WERI-Rb-1 (cell line): ENCODE results near the gene UAP1L1.
A peak's percentile ranks its signal among the peaks of the same experiment; 100 is the strongest.
"Not testable (repeated sequence)": the region's sequence is repeated elsewhere in the genome, so short reads cannot be mapped to it uniquely, and the experiment has no call there.

Experiments used
- DNase-seq: peaks from one replicate; pipeline ENCODE4 v3.0.0-alpha.2; 2020
- H3K27ac ChIP-seq: fragments of 250-450 bp; sonication (Bioruptor Pico); 2 replicates; pipeline ENCODE4 v1.5.1; 2020; ENCODE audit warnings: mild to moderate bottlenecking, moderate library complexity
- H3K27me3 ChIP-seq: fragments of 250-450 bp; sonication (Bioruptor Pico); 2 replicates; pipeline ENCODE4 v1.5.1; 2021; ENCODE audit warnings: mild to moderate bottlenecking, low read depth, moderate library complexity; ENCODE audit not compliant: insufficient read depth, severe bottlenecking
- H3K36me3 ChIP-seq: fragments of 250-450 bp; sonication (Bioruptor Pico); 2 replicates; pipeline ENCODE4 v1.5.1; 2020; ENCODE audit warnings: mild to moderate bottlenecking, moderate library complexity
- H3K4me3 ChIP-seq: 2 replicates; pipeline ENCODE4 v1.5.1; 2011; ENCODE audit warnings: low read depth, mild to moderate bottlenecking, control low read depth, low read length
- H3K9me3 ChIP-seq: fragments of 250-450 bp; sonication (Bioruptor Pico); 2 replicates; pipeline ENCODE4 v1.5.1; 2021; ENCODE audit warnings: mild to moderate bottlenecking, moderate library complexity; ENCODE audit not compliant: severe bottlenecking
- CTCF ChIP-seq: IDR thresholded peaks from 2 replicates; pipeline ENCODE4 v1.5.1; 2011; ENCODE audit warnings: low read depth, mild to moderate bottlenecking, control low read depth, inconsistent platforms, low read length

UAP1L1 gene

GRCh38 chr9:137116027-137116507, 38.8 kb downstream of the UAP1L1 start:
- Histone ChIP-seq H3K36me3 (peaks cover 3% of the 10 kb centered on the region; the same call in 1 of the 2 replicates), H3K9me3 (no peaks in the 10 kb centered on the region), H3K4me3 (no peak overlapping the region), H3K27me3 (no peaks in the 10 kb centered on the region), H3K27ac (peak overlapping the region; percentile 22)
- no peak for DNase-seq
- no peak for TF ChIP-seq CTCF

- Histone ChIP-seq H3K27me3 (no peaks in the 10 kb centered on the region), H3K27ac (peak overlapping the region; percentile 22), H3K9me3 (no peaks in the 10 kb centered on the region), H3K4me3 (no peak overlapping the region), H3K36me3 (peaks cover 3% of the 10 kb centered on the region; the same call in 1 of the 2 replicates)
- TF ChIP-seq CTCF: no peak
- DNase-seq: no peak
Measured at GRCh38 chr9:137116728-137117127, 39.4 kb downstream of the UAP1L1 start.

- Histone ChIP-seq H3K9me3 (no peaks in the 10 kb centered on the region), H3K27me3 (no peaks in the 10 kb centered on the region), H3K27ac (no peak overlapping the region), H3K4me3 (no peak overlapping the region), H3K36me3 (peaks cover 3% of the 10 kb centered on the region; the same call in 1 of the 2 replicates)
- TF ChIP-seq CTCF: no peak
- DNase-seq: no peak
Measured at GRCh38 chr9:137117269-137117731, 40.0 kb downstream of the UAP1L1 start.

- H3K27ac ChIP-seq, H3K4me3 ChIP-seq, H3K36me3 ChIP-seq, H3K9me3 ChIP-seq, DNase-seq, H3K27me3 ChIP-seq: not testable (repeated sequence)
Measured at GRCh38 chr9:137118092-137118603, 40.8 kb downstream of the UAP1L1 start.

- Histone ChIP-seq H3K4me3 (peak overlapping the region; percentile 33), H3K27ac (peak overlapping the region; percentile 30)
- not testable (repeated sequence) for H3K27me3 ChIP-seq, H3K36me3 ChIP-seq, H3K9me3 ChIP-seq
- peak; percentile 39 for DNase-seq
Measured at GRCh38 chr9:137121927-137122795, 44.8 kb downstream of the UAP1L1 start.

- H3K36me3 ChIP-seq, H3K27me3 ChIP-seq, H3K9me3 ChIP-seq, DNase-seq, H3K4me3 ChIP-seq: not testable (repeated sequence)
- peak overlapping the region; percentile 36; the same call in 1 of the 2 replicates for H3K27ac ChIP-seq
Measured at GRCh38 chr9:137122796-137123467, 45.6 kb downstream of the UAP1L1 start.

- Histone ChIP-seq H3K9me3 (no peaks in the 10 kb centered on the region), H3K27ac (no peak overlapping the region), H3K36me3 (no peaks in the 10 kb centered on the region; the same call in 1 of the 2 replicates), H3K4me3 (no peak overlapping the region), H3K27me3 (no peaks in the 10 kb centered on the region)
- TF ChIP-seq CTCF: no peak
- DNase-seq: no peak
Measured at GRCh38 chr9:137123468-137123837, 46.1 kb downstream of the UAP1L1 start.

GRCh38 chr9:137123952-137124462, 46.7 kb downstream of the UAP1L1 start:
- H3K36me3 ChIP-seq, DNase-seq, H3K27ac ChIP-seq, H3K9me3 ChIP-seq, H3K27me3 ChIP-seq, H3K4me3 ChIP-seq: not testable (repeated sequence)
